GM21723 (cell line): ENCODE data around the gene GSX1.

Experiments used
- ATAC-seq: cut with Tn5 transposase; IDR thresholded peaks from one replicate; pipeline ENCODE4 v1.9.1; 2021; ENCODE audit warnings: mild to moderate bottlenecking, moderate library complexity; ENCODE audit not compliant: unreplicated experiment

Gene GSX1

DNA sequence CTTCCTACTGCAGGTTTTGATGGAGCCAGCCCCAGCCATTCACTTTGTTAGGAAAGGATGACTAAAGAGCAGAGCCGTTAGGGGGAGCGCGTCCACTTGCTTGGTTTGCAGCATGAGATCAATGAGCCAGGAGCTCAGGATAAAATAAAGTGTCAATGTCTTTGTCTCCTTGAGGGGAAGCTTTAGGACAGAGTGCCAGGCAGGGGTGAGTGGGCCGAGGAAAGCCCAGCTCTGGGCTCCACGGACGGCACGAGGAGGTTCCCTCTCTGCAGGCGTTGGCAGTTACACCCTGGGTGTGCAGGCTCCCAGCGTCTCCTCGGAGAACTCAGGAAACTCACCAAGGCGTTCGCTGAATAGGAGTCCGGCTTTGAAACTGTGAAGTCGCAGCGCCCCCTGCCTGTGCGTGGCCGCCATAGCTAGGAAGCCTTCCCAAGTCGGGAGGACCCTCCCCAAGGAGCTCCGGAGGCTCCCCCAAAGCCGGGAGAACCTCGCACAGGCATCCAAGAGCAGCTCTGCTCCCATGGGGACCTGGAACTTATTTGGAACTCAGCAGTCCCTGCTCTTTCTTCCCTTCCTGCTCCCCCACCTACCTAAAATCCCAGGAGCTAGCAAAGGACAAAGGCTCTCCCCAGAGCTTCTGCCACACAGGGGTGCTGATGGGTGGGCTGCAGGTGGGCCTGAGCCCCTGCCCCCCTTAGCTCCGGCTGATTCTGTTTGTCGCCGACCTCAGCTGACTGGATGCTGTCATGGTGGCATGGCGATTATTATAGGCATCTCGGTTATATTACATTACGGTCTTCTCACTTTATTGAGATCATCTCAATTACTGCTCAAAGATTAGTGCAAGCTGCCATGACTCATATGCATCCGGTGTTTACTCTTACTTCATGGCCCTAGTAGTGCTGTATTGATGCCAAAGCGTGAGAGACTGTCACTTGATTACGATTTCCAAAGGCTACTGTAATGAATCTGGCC is 34.4 kb downstream of the GSX1 start:
- ATAC-seq, result no peak

GRCh38 chr13:27827646-27828045 is 35.4 kb downstream of the GSX1 start:
- ATAC-seq, result no peak

GRCh38 chr13:27830010-27830409 is 37.7 kb downstream of the GSX1 start:
- ATAC-seq, result peak; percentile 88

- ATAC-seq, result no peak
Measured at GRCh38 chr13:27833206-27833605, 40.9 kb downstream of the GSX1 start.

DNA sequence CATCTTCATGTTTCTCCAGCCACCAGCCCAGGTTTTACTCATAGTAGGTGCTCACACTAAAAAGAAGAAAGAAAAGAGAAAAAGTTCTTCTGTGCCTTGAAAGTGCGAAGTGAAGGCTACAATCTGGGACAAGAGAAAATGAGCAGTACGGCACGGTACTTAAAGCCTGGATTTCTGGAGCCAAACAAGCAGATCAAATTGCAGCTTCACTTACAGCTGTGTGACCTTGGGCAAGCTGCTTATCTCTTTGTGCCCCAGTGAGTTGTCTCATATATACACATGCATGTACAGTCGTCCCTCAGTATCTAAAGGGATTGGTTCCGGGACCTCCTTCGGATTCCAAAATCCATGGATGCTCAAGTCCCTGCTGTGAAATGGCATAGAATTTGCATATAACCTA is 41.8 kb downstream of the GSX1 start:
- no peak for ATAC-seq

- no peak for ATAC-seq
Measured at GRCh38 chr13:27835799-27836198, 43.5 kb downstream of the GSX1 start.

DNA sequence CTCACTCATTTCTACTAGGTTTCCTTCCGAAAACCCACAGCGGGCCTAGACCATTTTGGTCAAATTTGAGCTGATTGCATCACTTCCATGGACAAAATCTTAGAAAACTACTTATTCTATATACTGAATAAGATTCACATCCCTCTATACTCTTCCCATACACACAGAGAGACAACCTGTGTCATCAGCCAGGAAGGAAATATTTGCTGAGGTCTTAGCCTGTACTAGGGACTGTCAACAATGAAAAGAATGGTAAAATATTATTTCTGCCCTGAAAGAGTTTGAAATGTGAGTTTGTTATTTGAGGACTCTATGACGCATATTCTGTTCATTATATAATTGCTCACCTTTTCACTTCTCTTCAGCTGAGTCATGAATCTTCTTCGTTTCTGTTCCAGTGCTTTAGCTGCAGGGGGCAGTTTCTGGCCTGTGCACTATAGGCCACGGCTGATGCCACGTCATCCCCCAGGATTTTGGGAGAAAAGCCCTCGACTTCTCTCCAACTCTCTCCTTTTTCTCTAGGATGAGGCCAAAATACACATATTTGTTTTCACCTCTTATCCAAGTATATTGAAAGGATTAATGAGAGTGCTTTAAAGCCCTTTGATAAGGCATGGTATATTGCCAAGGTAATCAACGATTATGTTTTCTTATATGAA is 47.7 kb downstream of the GSX1 start:
- no peak for ATAC-seq

GRCh38 chr13:27842571-27842970 is 50.3 kb downstream of the GSX1 start:
- ATAC-seq, result no peak
